Mesenchymal stem cell (in vitro differentiated cells and primary cell): Measurements from ENCODE around the gene NXPH1.

Experiments
- DNase-seq: peaks from one replicate; pipeline ENCODE4 v3.0.0-alpha.2; 2013
- H2AFZ ChIP-seq: one replicate; pipeline ENCODE4 v1.6.1; 2013; ENCODE audit warnings: low read depth, mild to moderate bottlenecking, control low read depth, inconsistent platforms, low read length, moderate library complexity
- H2AK5ac ChIP-seq: 2 replicates; pipeline ENCODE4 v1.6.1; 2013; ENCODE audit warnings: low read length, moderate library complexity, mild to moderate bottlenecking, inconsistent platforms; ENCODE audit not compliant: severe bottlenecking
- H2BK120ac ChIP-seq: one replicate; pipeline ENCODE4 v1.6.1; 2013; ENCODE audit warnings: low read depth, mild to moderate bottlenecking, inconsistent platforms, low read length, moderate library complexity
- H2BK12ac ChIP-seq, 2 experiments: one replicate each; pipeline ENCODE4 v1.6.1; 2013; ENCODE audit warnings: inconsistent platforms in 2 of 2, low read length in 2 of 2, mild to moderate bottlenecking in 2 of 2, moderate library complexity in 2 of 2, control low read depth in 1 of 2
- H2BK15ac ChIP-seq: one replicate; pipeline ENCODE4 v1.6.1; 2013; ENCODE audit warnings: mild to moderate bottlenecking, low read depth, inconsistent platforms; ENCODE audit not compliant: poor library complexity, severe bottlenecking
- H2BK5ac ChIP-seq: 2 replicates; pipeline ENCODE4 v1.6.1; 2013; ENCODE audit warnings: low read depth, mild to moderate bottlenecking, low read length, control low read depth, inconsistent platforms; ENCODE audit not compliant: poor library complexity, severe bottlenecking
- H3K14ac ChIP-seq, 2 experiments: one replicate each; pipeline ENCODE4 v1.6.1; 2013; ENCODE audit warnings: inconsistent platforms in 2 of 2, low read length in 2 of 2, control low read depth in 1 of 2, mild to moderate bottlenecking in 1 of 2, moderate library complexity in 1 of 2
- H3K18ac ChIP-seq, 2 experiments: one replicate each; pipeline ENCODE4 v1.6.1; 2013; ENCODE audit warnings: inconsistent platforms in 2 of 2, low read length in 2 of 2, control low read depth in 1 of 2, low read depth in 1 of 2, mild to moderate bottlenecking in 1 of 2
- H3K23ac ChIP-seq, 2 experiments: one replicate each; pipeline ENCODE4 v1.6.1; 2013; ENCODE audit warnings: inconsistent platforms in 2 of 2, low read length in 2 of 2, mild to moderate bottlenecking in 2 of 2, moderate library complexity in 2 of 2, control low read depth in 1 of 2
- H3K27ac ChIP-seq: 2 replicates; pipeline ENCODE4 v1.5.1; 2013; ENCODE audit warnings: mild to moderate bottlenecking, moderate library complexity, low read length, control low read depth, inconsistent platforms; ENCODE audit not compliant: poor library complexity, severe bottlenecking
- H3K27me3 ChIP-seq, 2 experiments: 2 replicates each; pipeline versions ENCODE4 v1.6.1 to v1.7.0; 2013; ENCODE audit warnings: low read length in 2 of 2, mild to moderate bottlenecking in 2 of 2, moderate library complexity in 2 of 2, control low read depth in 1 of 2, inconsistent platforms in 1 of 2; ENCODE audit not compliant: control insufficient read depth in 1 of 2, insufficient read depth in 1 of 2
- H3K36me3 ChIP-seq, 2 experiments: 2 replicates each; pipeline versions ENCODE4 v1.6.1 to v1.7.0; 2013; ENCODE audit warnings: low read length in 2 of 2, control low read depth in 1 of 2, inconsistent platforms in 1 of 2, low read depth in 1 of 2, mild to moderate bottlenecking in 1 of 2; ENCODE audit not compliant: insufficient read depth in 2 of 2, control insufficient read depth in 1 of 2
- H3K4ac ChIP-seq, 2 experiments: one replicate each; pipeline ENCODE4 v1.6.1; 2013; ENCODE audit warnings: inconsistent platforms in 2 of 2, low read length in 2 of 2, mild to moderate bottlenecking in 2 of 2, moderate library complexity in 2 of 2, control low read depth in 1 of 2, low read depth in 1 of 2
- H3K4me1 ChIP-seq: 2 replicates; pipeline ENCODE4 v1.6.1; 2013; ENCODE audit warnings: low read depth, low read length, control low read depth; ENCODE audit not compliant: control insufficient read depth, insufficient read depth
- H3K4me2 ChIP-seq: 2 replicates; pipeline ENCODE4 v1.6.1; 2013; ENCODE audit warnings: low read length, mild to moderate bottlenecking, inconsistent platforms; ENCODE audit not compliant: poor library complexity, severe bottlenecking
- H3K4me3 ChIP-seq, 2 experiments: 2 replicates each; pipeline versions ENCODE4 v1.5.1 to v1.7.0; 2013; ENCODE audit warnings: low read length in 2 of 2, mild to moderate bottlenecking in 2 of 2, control low read depth in 1 of 2, low read depth in 1 of 2; ENCODE audit not compliant: insufficient read depth in 1 of 2
- H3K79me1 ChIP-seq: replicated peaks from 2 replicates; pipeline ENCODE4 v1.6.1; 2013; ENCODE audit warnings: mild to moderate bottlenecking, control low read depth, low read length, inconsistent platforms; ENCODE audit not compliant: poor library complexity, severe bottlenecking
- H3K9ac ChIP-seq: 2 replicates; pipeline ENCODE4 v1.7.0; 2013; ENCODE audit warnings: mild to moderate bottlenecking, low read length, moderate library complexity
- H3K9me3 ChIP-seq: 2 replicates; pipeline ENCODE4 v1.7.0; 2013; ENCODE audit warnings: mild to moderate bottlenecking, low read length; ENCODE audit not compliant: control insufficient read depth
- H4K8ac ChIP-seq: one replicate; pipeline ENCODE4 v1.6.1; 2013; ENCODE audit warnings: inconsistent platforms, mild to moderate bottlenecking, low read length, moderate library complexity
- H4K91ac ChIP-seq: one replicate; pipeline ENCODE4 v1.6.1; 2013; ENCODE audit warnings: mild to moderate bottlenecking, low read length, inconsistent platforms
- WGBS: methylation state at CpG from one replicate; pipeline ENCODE4 v1.1.7; 2013; ENCODE audit warnings: mixed read lengths; 5-methylcytosine and 5-hydroxymethylcytosine counted together

NXPH1 gene

DNA sequence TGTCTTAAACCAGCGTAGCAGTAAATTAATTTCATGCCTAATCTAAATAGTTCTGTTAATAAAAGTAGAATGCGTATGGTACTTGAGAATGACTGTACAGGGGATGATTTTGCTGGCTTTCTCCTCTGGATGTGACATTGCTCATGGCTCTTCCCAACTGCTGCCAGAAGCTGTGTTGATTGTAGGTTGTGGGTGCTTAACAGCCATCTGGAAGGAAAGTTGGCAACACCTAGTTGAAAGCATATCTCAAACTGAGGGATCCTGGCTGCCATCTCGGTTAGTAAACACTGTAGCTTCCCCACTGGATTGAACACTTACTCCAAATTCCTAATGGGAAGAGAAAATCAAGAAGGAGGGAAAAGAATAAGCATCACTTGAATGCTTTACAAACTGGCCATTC is 130.9 kb downstream of the NXPH1 start:
- no peaks in the 10 kb centered on the region for H3K36me3 ChIP-seq

DNA sequence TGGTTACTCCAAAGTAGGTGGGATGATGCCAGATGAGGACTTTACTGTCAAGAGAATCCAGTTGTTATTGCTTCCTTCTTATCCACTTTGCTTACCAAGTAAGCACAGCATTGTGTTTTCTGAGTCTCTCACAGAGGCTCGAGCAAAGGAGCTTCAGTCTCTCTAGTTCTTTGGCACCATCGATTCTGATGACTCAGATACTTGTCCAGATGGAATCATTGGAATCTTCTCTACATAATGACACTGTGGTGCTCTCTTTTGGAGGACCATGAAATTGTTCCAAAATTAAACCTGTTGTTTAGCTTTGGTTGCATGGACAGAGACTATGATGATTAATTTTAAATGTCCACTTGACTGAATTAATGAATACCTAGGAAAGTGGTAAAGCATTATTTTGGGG is 132.6 kb downstream of the NXPH1 start:
- no peak overlapping the region for H2AFZ ChIP-seq
- H3K18ac ChIP-seq, result no peak overlapping the region
- H3K23ac ChIP-seq, result no peak overlapping the region
- H2BK5ac ChIP-seq, result no peak overlapping the region
- 45% methylated on average over 2 of the region's 2 CpGs for WGBS
- H4K91ac ChIP-seq, result no peak overlapping the region
- no peak overlapping the region for H2BK12ac ChIP-seq
- H3K36me3 ChIP-seq, result no peaks in the 10 kb centered on the region
- H3K79me1 ChIP-seq, result no peaks in the 10 kb centered on the region
- H3K9ac ChIP-seq, result no peak overlapping the region
- H2BK15ac ChIP-seq, result no peak overlapping the region
- H2AK5ac ChIP-seq, result no peak overlapping the region
- H2BK120ac ChIP-seq, result no peak overlapping the region
- no peak overlapping the region for H4K8ac ChIP-seq
- no peak for DNase-seq
- H3K4me1 ChIP-seq, result no peaks in the 10 kb centered on the region
- no peak overlapping the region for H3K4ac ChIP-seq
- H3K4me2 ChIP-seq, result no peak overlapping the region
- no peak overlapping the region for H3K14ac ChIP-seq
- no peaks in the 10 kb centered on the region for H3K9me3 ChIP-seq
- H3K4me3 ChIP-seq, result no peak overlapping the region
- no peak overlapping the region for H3K27ac ChIP-seq
- no peaks in the 10 kb centered on the region for H3K27me3 ChIP-seq

More for the DNA sequence above, 130.9 kb downstream of the NXPH1 start:
- Histone ChIP-seq H2AFZ (no peak overlapping the region), H3K4ac (no peak overlapping the region), H2BK15ac (no peak overlapping the region), H2BK5ac (no peak overlapping the region), H3K27me3 (no peaks in the 10 kb centered on the region), H4K91ac (no peak overlapping the region), H3K4me3 (no peak overlapping the region), H3K23ac (no peak overlapping the region), H3K18ac (no peak overlapping the region), H3K9me3 (no peaks in the 10 kb centered on the region), H3K9ac (no peak overlapping the region), H3K79me1 (no peaks in the 10 kb centered on the region), H3K4me1 (no peaks in the 10 kb centered on the region), H2BK120ac (no peak overlapping the region), H3K4me2 (no peak overlapping the region), H3K27ac (no peak overlapping the region), H4K8ac (no peak overlapping the region), H2BK12ac (no peak overlapping the region), H2AK5ac (no peak overlapping the region), H3K14ac (no peak overlapping the region)
- DNase-seq, result no peak
- 80% methylated on average over 2 of the region's 3 CpGs for WGBS

DNA sequence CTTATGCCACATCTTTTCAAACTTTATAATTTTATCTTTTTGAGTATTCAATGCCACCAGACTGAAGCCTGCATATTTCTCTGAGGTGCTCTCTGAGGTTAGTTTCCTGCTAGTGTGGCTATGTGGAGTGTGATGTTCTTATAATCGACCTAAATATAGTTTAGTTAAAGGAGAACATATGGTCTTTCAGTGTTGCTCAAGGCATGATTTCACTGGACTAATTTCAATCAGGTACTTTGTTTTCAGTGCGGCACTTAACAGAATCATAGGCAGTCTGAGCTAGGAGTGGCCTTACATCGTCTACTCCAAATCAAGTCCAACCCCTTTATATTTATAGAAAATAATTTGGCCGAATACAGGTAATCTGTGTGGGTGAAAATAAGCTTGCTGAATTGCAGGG is 134.2 kb downstream of the NXPH1 start:
- 50% methylated on average over 1 of the region's 4 CpGs for WGBS
- no peak overlapping the region for H4K8ac ChIP-seq

DNA sequence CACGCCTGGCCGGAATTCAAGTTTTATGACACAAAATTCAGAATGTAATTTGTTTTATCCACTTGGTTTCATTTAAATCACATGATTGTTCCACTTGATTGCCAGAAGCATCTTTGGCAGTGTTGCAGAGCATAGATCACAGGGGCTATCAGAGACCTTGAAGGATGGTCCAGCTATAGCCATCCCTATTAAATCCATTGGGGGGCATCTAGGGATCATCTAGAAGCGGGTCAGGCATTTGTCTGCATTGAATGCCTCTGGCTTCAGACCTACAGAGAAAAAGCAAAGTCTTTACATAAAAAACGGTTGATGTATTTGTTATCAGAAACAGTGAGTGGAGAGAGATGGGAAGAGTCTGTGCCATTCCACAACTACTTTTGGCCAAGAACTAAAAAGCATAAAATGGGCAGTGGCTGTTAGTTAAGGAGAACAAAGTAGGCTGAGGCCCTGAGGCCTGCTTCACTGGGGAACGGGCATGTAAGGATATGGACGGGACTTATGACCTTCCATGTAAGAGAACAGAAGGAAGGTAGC is 146.3 kb downstream of the NXPH1 start:
- no peak overlapping the region for H2BK5ac ChIP-seq

More for the DNA sequence above, 134.2 kb downstream of the NXPH1 start:
- Histone ChIP-seq H3K79me1 (no peaks in the 10 kb centered on the region), H2AFZ (no peak overlapping the region), H2BK12ac (no peak overlapping the region), H3K18ac (no peak overlapping the region), H3K27ac (no peak overlapping the region), H3K9me3 (no peaks in the 10 kb centered on the region), H3K4me2 (no peak overlapping the region), H3K9ac (no peak overlapping the region), H2BK120ac (no peak overlapping the region), H3K27me3 (no peaks in the 10 kb centered on the region), H3K4me3 (no peak overlapping the region), H3K4ac (no peak overlapping the region), H3K14ac (no peak overlapping the region), H3K4me1 (no peaks in the 10 kb centered on the region), H2BK15ac (no peak overlapping the region), H3K23ac (no peak overlapping the region), H2AK5ac (no peak overlapping the region), H4K91ac (no peak overlapping the region), H3K36me3 (no peaks in the 10 kb centered on the region), H2BK5ac (no peak overlapping the region)
- no peak for DNase-seq

More for the DNA sequence above, 146.3 kb downstream of the NXPH1 start:
- no peak overlapping the region for H2AFZ ChIP-seq
- no peak overlapping the region for H2BK120ac ChIP-seq
- no peak overlapping the region for H3K18ac ChIP-seq
- H3K14ac ChIP-seq, result no peak overlapping the region
- no peak overlapping the region for H3K9ac ChIP-seq
- no peak overlapping the region for H3K27ac ChIP-seq
- H3K4me1 ChIP-seq, result no peaks in the 10 kb centered on the region
- H2AK5ac ChIP-seq, result no peak overlapping the region
- H3K4me3 ChIP-seq, result no peak overlapping the region
- no peak overlapping the region for H4K91ac ChIP-seq
- H3K9me3 ChIP-seq, result no peaks in the 10 kb centered on the region
- no peak overlapping the region for H2BK12ac ChIP-seq
- H3K27me3 ChIP-seq, result no peaks in the 10 kb centered on the region
- DNase-seq, result no peak
- H3K36me3 ChIP-seq, result no peaks in the 10 kb centered on the region
- no peak overlapping the region for H3K4ac ChIP-seq
- no peak overlapping the region for H4K8ac ChIP-seq
- H2BK15ac ChIP-seq, result no peak overlapping the region
- H3K4me2 ChIP-seq, result no peak overlapping the region
- WGBS, result 82% methylated on average over 5 of the region's 6 CpGs
- no peaks in the 10 kb centered on the region for H3K79me1 ChIP-seq
- no peak overlapping the region for H3K23ac ChIP-seq
